ENCODE measurements around the gene GGTA1.
"Not testable (repeated sequence)": the region's sequence is repeated elsewhere in the genome, so short reads cannot be mapped to it uniquely, and the experiment has no call there.

The GGTA1 gene

DNA sequence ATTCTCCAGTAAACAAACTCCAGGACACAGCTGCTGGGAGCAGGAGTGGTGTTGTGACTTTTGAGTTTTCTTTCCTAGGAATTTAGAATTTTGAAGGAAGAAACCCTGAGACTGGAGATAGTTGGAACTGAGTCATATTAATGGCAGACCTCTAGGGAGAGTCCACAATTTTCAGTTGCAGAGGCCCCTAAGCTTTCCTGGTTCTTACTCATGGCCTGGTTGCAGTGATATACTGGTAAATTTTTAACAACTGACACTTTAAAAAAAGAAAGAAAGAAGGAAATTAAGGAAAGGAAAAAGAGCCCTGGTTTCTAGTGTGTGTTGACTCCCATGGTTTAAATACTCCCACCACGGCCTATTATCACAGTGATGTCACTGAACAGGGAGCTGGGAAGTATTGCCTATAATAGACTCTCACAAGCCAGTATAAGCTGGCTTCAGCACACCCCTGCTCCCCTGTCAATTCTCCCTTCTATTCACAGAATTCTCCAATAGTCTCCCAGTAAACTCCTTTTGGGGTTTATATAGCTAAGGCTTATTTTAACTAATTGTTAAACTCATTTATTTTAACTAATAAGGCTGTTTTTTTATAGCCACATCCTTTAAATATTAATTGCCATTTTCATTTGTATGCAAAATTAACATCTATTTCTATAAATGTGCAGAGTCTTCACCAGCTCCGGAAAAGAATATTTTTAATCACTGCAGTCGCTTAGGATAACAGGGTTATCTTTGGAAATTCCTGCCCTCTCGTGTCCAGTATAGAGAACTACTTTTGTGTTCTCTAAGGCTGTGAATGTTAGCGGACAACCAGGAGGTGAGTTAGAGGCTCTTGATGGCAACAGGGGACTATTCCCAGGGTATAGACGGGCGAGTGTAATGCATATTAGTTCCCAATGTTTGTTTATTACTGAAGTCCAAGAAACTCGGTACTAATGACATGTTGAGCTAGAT, 59.7 kb downstream of the GGTA1 start:
- Histone ChIP-seq H3K4me1 (ENCODE audit: insufficient read depth, low read length, poor library complexity, severe bottlenecking) (peaks cover 8% of the 10 kb centered on the region), H3K9ac (ENCODE audit: low read depth, low read length, poor library complexity, severe bottlenecking) (no peak overlapping the region), H2AFZ (ENCODE audit: low read length) (no peak overlapping the region), H3F3A (ENCODE audit: low read depth) (no peaks in the 10 kb centered on the region), H3K9me2 (replicated peaks; ENCODE audit: low read depth, low read length) (no peaks in the 10 kb centered on the region), H3K4me2 (ENCODE audit: low read depth, low read length, poor library complexity, severe bottlenecking) (no peak overlapping the region), H3K27me3 (ENCODE audit: insufficient read depth, low read length, poor library complexity, severe bottlenecking) (no peaks in the 10 kb centered on the region), H3K79me2 (ENCODE audit: insufficient read depth, low read length) (no peaks in the 10 kb centered on the region), H3K4me3 (ENCODE audit: low read length, poor library complexity, severe bottlenecking) (no peak overlapping the region), H4K20me1 (ENCODE audit: insufficient read depth, low read length, poor library complexity, severe bottlenecking) (no peaks in the 10 kb centered on the region), H3K9me3 (ENCODE audit: insufficient read depth, low read depth, low read length) (no peaks in the 10 kb centered on the region), H3K36me3 (ENCODE audit: insufficient read depth, low read length) (no peaks in the 10 kb centered on the region)
- TF ChIP-seq, protein P1, sequence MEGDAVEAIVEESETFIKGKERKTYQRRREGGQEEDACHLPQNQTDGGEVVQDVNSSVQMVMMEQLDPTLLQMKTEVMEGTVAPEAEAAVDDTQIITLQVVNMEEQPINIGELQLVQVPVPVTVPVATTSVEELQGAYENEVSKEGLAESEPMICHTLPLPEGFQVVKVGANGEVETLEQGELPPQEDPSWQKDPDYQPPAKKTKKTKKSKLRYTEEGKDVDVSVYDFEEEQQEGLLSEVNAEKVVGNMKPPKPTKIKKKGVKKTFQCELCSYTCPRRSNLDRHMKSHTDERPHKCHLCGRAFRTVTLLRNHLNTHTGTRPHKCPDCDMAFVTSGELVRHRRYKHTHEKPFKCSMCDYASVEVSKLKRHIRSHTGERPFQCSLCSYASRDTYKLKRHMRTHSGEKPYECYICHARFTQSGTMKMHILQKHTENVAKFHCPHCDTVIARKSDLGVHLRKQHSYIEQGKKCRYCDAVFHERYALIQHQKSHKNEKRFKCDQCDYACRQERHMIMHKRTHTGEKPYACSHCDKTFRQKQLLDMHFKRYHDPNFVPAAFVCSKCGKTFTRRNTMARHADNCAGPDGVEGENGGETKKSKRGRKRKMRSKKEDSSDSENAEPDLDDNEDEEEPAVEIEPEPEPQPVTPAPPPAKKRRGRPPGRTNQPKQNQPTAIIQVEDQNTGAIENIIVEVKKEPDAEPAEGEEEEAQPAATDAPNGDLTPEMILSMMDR (conservative IDR thresholded peaks at IDR 0.05; ENCODE audit: low read length), result no peak
- TF ChIP-seq EZH2phosphoT487 (IDR thresholded peaks at IDR 0.05; ENCODE audit: borderline replicate concordance), result no peak

DNA sequence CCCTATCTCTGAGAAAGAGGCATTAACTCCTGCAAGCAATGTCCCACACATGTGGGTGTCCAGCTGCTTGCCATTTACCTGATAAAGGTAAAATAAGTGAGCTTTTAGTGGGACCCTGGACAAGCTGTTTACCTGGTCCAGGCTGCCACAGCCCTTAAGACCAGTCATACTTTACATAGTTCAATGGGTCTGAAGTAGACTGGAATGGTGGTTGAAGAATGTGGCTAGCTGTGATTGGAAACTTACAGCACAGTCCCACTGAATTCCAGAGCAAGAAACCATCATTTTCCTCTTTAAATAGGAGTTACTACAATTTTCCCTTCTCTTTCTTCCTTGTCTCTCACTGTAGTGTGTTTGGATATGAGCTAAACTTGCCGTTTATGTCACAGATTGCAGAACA, 60.6 kb downstream of the GGTA1 start:
- no peak overlapping the region for H2AFZ ChIP-seq (ENCODE audit: low read length)
- no peak overlapping the region for H3K9ac ChIP-seq (ENCODE audit: low read depth, low read length, poor library complexity, severe bottlenecking)
- H3K27me3 ChIP-seq (ENCODE audit: insufficient read depth, low read length, poor library complexity, severe bottlenecking), result no peaks in the 10 kb centered on the region
- no peaks in the 10 kb centered on the region for H4K20me1 ChIP-seq (ENCODE audit: insufficient read depth, low read length, poor library complexity, severe bottlenecking)
- no peak overlapping the region for H3K4me2 ChIP-seq (ENCODE audit: low read depth, low read length, poor library complexity, severe bottlenecking)
- no peaks in the 10 kb centered on the region for H3K9me3 ChIP-seq (ENCODE audit: insufficient read depth, low read depth, low read length)
- no peak overlapping the region for H3K4me3 ChIP-seq (ENCODE audit: low read length, poor library complexity, severe bottlenecking)
- no peaks in the 10 kb centered on the region for H3K79me2 ChIP-seq (ENCODE audit: insufficient read depth, low read length)
- H3K9me2 ChIP-seq (replicated peaks; ENCODE audit: low read depth, low read length), result no peaks in the 10 kb centered on the region
- H3K36me3 ChIP-seq (ENCODE audit: insufficient read depth, low read length), result no peaks in the 10 kb centered on the region
- TF ChIP-seq EZH2phosphoT487 (IDR thresholded peaks at IDR 0.05; ENCODE audit: borderline replicate concordance), result no peak
- TF ChIP-seq, protein P1 (conservative IDR thresholded peaks at IDR 0.05; ENCODE audit: low read length), result no peak
- peaks cover 8% of the 10 kb centered on the region for H3K4me1 ChIP-seq (ENCODE audit: insufficient read depth, low read length, poor library complexity, severe bottlenecking)
- H3F3A ChIP-seq (ENCODE audit: low read depth), result no peaks in the 10 kb centered on the region

DNA sequence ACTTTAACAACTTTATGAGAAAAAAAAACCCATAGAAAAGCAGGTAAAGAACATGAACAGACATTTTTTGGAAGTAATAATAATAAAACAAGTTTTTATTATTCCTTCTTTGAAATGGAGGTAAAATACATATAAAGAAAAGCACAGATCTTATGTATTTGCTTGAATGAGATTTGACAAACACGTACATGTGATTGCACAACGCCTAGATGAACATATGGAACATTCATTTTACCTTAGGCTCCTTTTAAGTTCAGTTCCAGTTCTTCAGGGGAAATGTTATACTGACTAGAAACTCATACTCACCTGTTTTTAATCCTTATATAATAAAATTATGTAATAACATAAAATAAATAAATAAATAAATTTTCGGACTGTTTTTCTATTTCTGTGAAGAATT, 61.8 kb downstream of the GGTA1 start:
- no peak overlapping the region for H3K9ac ChIP-seq (ENCODE audit: low read depth, low read length, poor library complexity, severe bottlenecking)
- H3K4me1 ChIP-seq (ENCODE audit: insufficient read depth, low read length, poor library complexity, severe bottlenecking), result peaks cover 8% of the 10 kb centered on the region
- no peak overlapping the region for H2AFZ ChIP-seq (ENCODE audit: low read length)
- H3K4me2 ChIP-seq (ENCODE audit: low read depth, low read length, poor library complexity, severe bottlenecking), result no peak overlapping the region
- no peaks in the 10 kb centered on the region for H3K36me3 ChIP-seq (ENCODE audit: insufficient read depth, low read length)
- TF ChIP-seq, protein P1 (conservative IDR thresholded peaks at IDR 0.05; ENCODE audit: low read length), result no peak
- no peak for TF ChIP-seq EZH2phosphoT487 (IDR thresholded peaks at IDR 0.05; ENCODE audit: borderline replicate concordance)
- no peak overlapping the region for H3K4me3 ChIP-seq (ENCODE audit: low read length, poor library complexity, severe bottlenecking)
- H3K9me2 ChIP-seq (replicated peaks; ENCODE audit: low read depth, low read length), result no peaks in the 10 kb centered on the region
- no peaks in the 10 kb centered on the region for H4K20me1 ChIP-seq (ENCODE audit: insufficient read depth, low read length, poor library complexity, severe bottlenecking)
- no peaks in the 10 kb centered on the region for H3K9me3 ChIP-seq (ENCODE audit: insufficient read depth, low read depth, low read length)
- no peaks in the 10 kb centered on the region for H3K27me3 ChIP-seq (ENCODE audit: insufficient read depth, low read length, poor library complexity, severe bottlenecking)
- H3K79me2 ChIP-seq (ENCODE audit: insufficient read depth, low read length), result no peaks in the 10 kb centered on the region
- no peaks in the 10 kb centered on the region for H3F3A ChIP-seq (ENCODE audit: low read depth)

DNA sequence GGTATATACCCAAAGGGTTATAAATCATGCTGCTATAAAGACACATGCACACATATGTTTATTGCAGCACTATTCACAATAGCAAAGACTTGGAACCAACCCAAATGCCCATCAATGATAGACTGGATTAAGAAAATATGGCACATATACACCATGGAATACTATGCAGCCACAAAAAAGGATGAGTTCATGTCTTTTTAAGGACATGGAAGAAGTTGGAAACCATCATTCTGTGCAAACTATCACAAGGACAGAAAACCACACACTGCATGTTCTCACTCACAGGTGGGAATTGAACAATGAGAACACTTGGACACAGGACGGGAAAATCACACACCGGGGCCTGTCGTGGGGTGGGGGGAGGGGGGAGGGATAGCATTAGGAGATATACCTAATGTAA, 62.6 kb downstream of the GGTA1 start:
- not testable (repeated sequence) for H3K4me2 ChIP-seq (ENCODE audit: low read depth, low read length, poor library complexity, severe bottlenecking); H3K9ac ChIP-seq (ENCODE audit: low read depth, low read length, poor library complexity, severe bottlenecking); H3K79me2 ChIP-seq (ENCODE audit: insufficient read depth, low read length); H3F3A ChIP-seq (ENCODE audit: low read depth); H2AFZ ChIP-seq (ENCODE audit: low read length); H3K4me3 ChIP-seq (ENCODE audit: low read length, poor library complexity, severe bottlenecking); H3K9me3 ChIP-seq (ENCODE audit: insufficient read depth, low read depth, low read length); H3K36me3 ChIP-seq (ENCODE audit: insufficient read depth, low read length); H3K9me2 ChIP-seq (replicated peaks; ENCODE audit: low read depth, low read length); H3K4me1 ChIP-seq (ENCODE audit: insufficient read depth, low read length, poor library complexity, severe bottlenecking); H3K27me3 ChIP-seq (ENCODE audit: insufficient read depth, low read length, poor library complexity, severe bottlenecking); H4K20me1 ChIP-seq (ENCODE audit: insufficient read depth, low read length, poor library complexity, severe bottlenecking)

Measured in Loucy (cell line).